Astrocyte (in vitro differentiated cells and primary cell): ENCODE results near the gene OSBPL6. TPM values are rescaled to one million over a fixed set of nuclear protein-coding genes. Genes with fewer than 3 reads are reported as not detected.

Experiments used
- DNase-seq: peaks from one replicate; pipeline ENCODE4 v3.0.0-alpha.2; 2010; ENCODE audit warnings: low read depth
- FAIRE-seq: peaks from 2 replicates; lab custom pipeline; 2011; peaks lifted over from hg19 to GRCh38; lab: Jason Lieb, UNC
- H2AFZ ChIP-seq: 2 replicates; pipeline ENCODE4 v1.6.0; 2012; ENCODE audit warnings: low read depth, low read length, inconsistent platforms
- H3K27ac ChIP-seq: 2 replicates; pipeline ENCODE4 v1.5.1; 2011; ENCODE audit warnings: low read depth, low read length, inconsistent platforms
- H3K27me3 ChIP-seq: 2 replicates; pipeline ENCODE4 v1.6.0; 2011; ENCODE audit warnings: low read length, inconsistent platforms; ENCODE audit not compliant: insufficient read depth
- H3K36me3 ChIP-seq: 2 replicates; pipeline ENCODE4 v1.5.1; 2011; ENCODE audit warnings: low read length, inconsistent platforms; ENCODE audit not compliant: insufficient read depth
- H3K4me1 ChIP-seq: 2 replicates; pipeline ENCODE4 v1.5.1; 2011; ENCODE audit warnings: low read length, inconsistent platforms; ENCODE audit not compliant: insufficient read depth
- H3K4me2 ChIP-seq: 2 replicates; pipeline ENCODE4 v1.6.0; 2012; ENCODE audit warnings: low read length, inconsistent platforms
- H3K4me3 ChIP-seq: 2 replicates; pipeline ENCODE4 v1.5.1; 2011; ENCODE audit warnings: low read depth, mild to moderate bottlenecking, low read length, inconsistent platforms; ENCODE audit not compliant: insufficient read depth
- H3K79me2 ChIP-seq: 2 replicates; pipeline ENCODE4 v1.6.0; 2012; ENCODE audit warnings: mild to moderate bottlenecking, low read length, inconsistent platforms; ENCODE audit not compliant: insufficient read depth
- H3K9ac ChIP-seq: 2 replicates; pipeline ENCODE4 v1.6.0; 2012; ENCODE audit warnings: mild to moderate bottlenecking, low read length, inconsistent platforms
- H3K9me3 ChIP-seq: 2 replicates; pipeline ENCODE4 v1.5.1; 2012; ENCODE audit warnings: low read depth, mild to moderate bottlenecking, low read length, inconsistent platforms; ENCODE audit not compliant: insufficient read depth
- H4K20me1 ChIP-seq: 2 replicates; pipeline ENCODE4 v1.6.0; 2012; ENCODE audit warnings: low read length, inconsistent platforms; ENCODE audit not compliant: insufficient read depth
- H3K27ac Mint-ChIP-seq: one replicate; pipeline ENCODE4 v1.8.0; 2021; ENCODE audit warnings: mild to moderate bottlenecking, mixed read lengths; ENCODE audit not compliant: unreplicated experiment
- H3K27me3 Mint-ChIP-seq: one replicate; pipeline ENCODE4 v1.8.0; 2021; ENCODE audit warnings: low read depth, mixed read lengths; ENCODE audit not compliant: unreplicated experiment
- H3K36me3 Mint-ChIP-seq: one replicate; pipeline ENCODE4 v1.8.0; 2021; ENCODE audit warnings: low read depth, mixed read lengths; ENCODE audit not compliant: unreplicated experiment
- H3K4me1 Mint-ChIP-seq: one replicate; pipeline ENCODE4 v1.8.0; 2021; ENCODE audit warnings: low read depth, mixed read lengths; ENCODE audit not compliant: unreplicated experiment
- H3K4me3 Mint-ChIP-seq: one replicate; pipeline ENCODE4 v1.8.0; 2021; ENCODE audit warnings: mild to moderate bottlenecking, moderate library complexity, mixed read lengths; ENCODE audit not compliant: unreplicated experiment
- H3K9me3 Mint-ChIP-seq: one replicate; pipeline ENCODE4 v1.8.0; 2021; ENCODE audit warnings: mild to moderate bottlenecking, mixed read lengths; ENCODE audit not compliant: unreplicated experiment
- CTCF ChIP-seq: IDR thresholded peaks from 2 replicates; pipeline ENCODE4 v1.5.1; 2011; ENCODE audit warnings: low read depth, mild to moderate bottlenecking, inconsistent platforms, low read length, moderate library complexity; ENCODE audit not compliant: insufficient read depth
- EZH2 ChIP-seq: IDR thresholded peaks from 2 replicates; pipeline ENCODE4 v1.6.1; 2012; ENCODE audit warnings: mild to moderate bottlenecking, low read length, inconsistent platforms; ENCODE audit not compliant: insufficient read depth
- total RNA-seq: library from RNA; stranded (reverse); gene quantifications from 2 replicates; pipeline ENCODE4 v1.2.1, GENCODE V29; 2021

OSBPL6 gene
- total RNA-seq, 1 donor from 2014 or later = 13.4 TPM

GRCh38 chr2:178365116-178365515 lies 170.8 kb downstream of the OSBPL6 start:
- H3K27ac Mint-ChIP-seq = no peak overlapping the region
- no peaks in the 10 kb centered on the region for H3K9me3 Mint-ChIP-seq
- no peaks in the 10 kb centered on the region for H3K27me3 Mint-ChIP-seq
- H3K4me3 Mint-ChIP-seq = no peak overlapping the region
- H3K36me3 Mint-ChIP-seq = peaks cover 2% of the 10 kb centered on the region
- Histone ChIP-seq H3K36me3 (peaks cover 4% of the 10 kb centered on the region), H4K20me1 (no peaks in the 10 kb centered on the region), H3K27me3 (no peaks in the 10 kb centered on the region), H3K4me2 (no peak overlapping the region), H3K4me3 (no peak overlapping the region), H3K9ac (no peak overlapping the region), H3K79me2 (no peaks in the 10 kb centered on the region), H3K9me3 (no peaks in the 10 kb centered on the region), H3K4me1 (no peaks in the 10 kb centered on the region), H2AFZ (no peak overlapping the region), H3K27ac (no peak overlapping the region)
- no peaks in the 10 kb centered on the region for H3K4me1 Mint-ChIP-seq
- no peak for FAIRE-seq
- DNase-seq = no peak
- TF ChIP-seq EZH2 (no peak), CTCF (no peak)

- H3K27me3 ChIP-seq = no peaks in the 10 kb centered on the region
- TF ChIP-seq EZH2 (no peak), CTCF (no peak)
- no peak overlapping the region for H3K4me3 ChIP-seq
- H3K9me3 ChIP-seq = no peaks in the 10 kb centered on the region
- Mint-ChIP-seq H3K9me3 (no peaks in the 10 kb centered on the region), H3K36me3 (peaks cover 2% of the 10 kb centered on the region), H3K4me3 (no peak overlapping the region), H3K27ac (no peak overlapping the region), H3K27me3 (no peaks in the 10 kb centered on the region), H3K4me1 (no peaks in the 10 kb centered on the region)
- H3K4me2 ChIP-seq = no peak overlapping the region
- H3K9ac ChIP-seq = no peak overlapping the region
- H3K79me2 ChIP-seq = no peaks in the 10 kb centered on the region
- H3K36me3 ChIP-seq = peaks cover 4% of the 10 kb centered on the region
- no peaks in the 10 kb centered on the region for H3K4me1 ChIP-seq
- no peak overlapping the region for H3K27ac ChIP-seq
- DNase-seq = no peak
- H2AFZ ChIP-seq = no peak overlapping the region
- no peaks in the 10 kb centered on the region for H4K20me1 ChIP-seq
- FAIRE-seq = no peak
These were observed 172.1 kb downstream of the OSBPL6 start for GRCh38 chr2:178366412-178366811.

GRCh38 chr2:178367344-178367743 lies 173.0 kb downstream of the OSBPL6 start:
- peaks cover 2% of the 10 kb centered on the region for H3K36me3 Mint-ChIP-seq
- no peaks in the 10 kb centered on the region for H3K27me3 Mint-ChIP-seq
- no peak for FAIRE-seq

More at GRCh38 chr2:178367344-178367743, 173.0 kb downstream of the OSBPL6 start:
- TF ChIP-seq CTCF = no peak
- TF ChIP-seq EZH2 = no peak
- DNase-seq = no peak
- Histone ChIP-seq H2AFZ (no peak overlapping the region), H3K4me1 (no peaks in the 10 kb centered on the region), H4K20me1 (no peaks in the 10 kb centered on the region), H3K36me3 (peaks cover 4% of the 10 kb centered on the region), H3K4me2 (no peak overlapping the region), H3K27me3 (no peaks in the 10 kb centered on the region), H3K9ac (no peak overlapping the region), H3K4me3 (no peak overlapping the region), H3K79me2 (no peaks in the 10 kb centered on the region), H3K27ac (no peak overlapping the region), H3K9me3 (no peaks in the 10 kb centered on the region)
- no peaks in the 10 kb centered on the region for H3K9me3 Mint-ChIP-seq
- no peak overlapping the region for H3K27ac Mint-ChIP-seq
- no peaks in the 10 kb centered on the region for H3K4me1 Mint-ChIP-seq
- H3K4me3 Mint-ChIP-seq = no peak overlapping the region
